WTC11 (cell line): ENCODE measurements around the gene ZFAND5.

Source experiments
- CREB1 ChIP-seq: sonication (generic); formaldehyde crosslinking; IDR thresholded peaks from 2 replicates; pipeline ENCODE4 v1.8.0; 2023; ENCODE audit warnings: mild to moderate bottlenecking, missing genetic modification reagents
- ELF4 ChIP-seq: sonication (generic); formaldehyde crosslinking; IDR thresholded peaks from 2 replicates; pipeline ENCODE4 v1.8.1; 2022; ENCODE audit warnings: low read depth, mild to moderate bottlenecking, moderate library complexity, missing genetic modification reagents
- SMAD3 ChIP-seq: sonication (generic); formaldehyde crosslinking; IDR thresholded peaks from 2 replicates; pipeline ENCODE4 v1.8.0; 2022; ENCODE audit warnings: missing genetic modification reagents, mild to moderate bottlenecking, borderline replicate concordance
- TCF7 ChIP-seq: sonication (generic); formaldehyde crosslinking; IDR thresholded peaks from 2 replicates; pipeline ENCODE4 v1.8.0; 2022; ENCODE audit warnings: mild to moderate bottlenecking, low read depth, missing genetic modification reagents, moderate library complexity
- TF ChIP-seq, protein P1 (sequence below): sonication (generic); formaldehyde crosslinking; IDR thresholded peaks from 2 replicates; pipeline ENCODE4 v1.8.1; 2022; ENCODE audit warnings: mild to moderate bottlenecking, moderate library complexity, missing genetic modification reagents
- TF ChIP-seq, protein P2 (sequence below): sonication (generic); formaldehyde crosslinking; IDR thresholded peaks from 2 replicates; pipeline ENCODE4 v1.8.1; 2023; ENCODE audit warnings: mild to moderate bottlenecking, missing genetic modification reagents, moderate library complexity
- TF ChIP-seq, protein P3 (sequence below): sonication (generic); formaldehyde crosslinking; IDR thresholded peaks from 2 replicates; pipeline ENCODE4 v1.8.1; 2022; ENCODE audit warnings: mild to moderate bottlenecking, missing genetic modification reagents, moderate library complexity, borderline replicate concordance
- TF ChIP-seq, protein P4 (sequence below): fragments of 200-600 bp; IDR thresholded peaks from 2 replicates; pipeline ENCODE4 v1.8.0; 2022; ENCODE audit warnings: antibody characterized with exemption

DNA sequence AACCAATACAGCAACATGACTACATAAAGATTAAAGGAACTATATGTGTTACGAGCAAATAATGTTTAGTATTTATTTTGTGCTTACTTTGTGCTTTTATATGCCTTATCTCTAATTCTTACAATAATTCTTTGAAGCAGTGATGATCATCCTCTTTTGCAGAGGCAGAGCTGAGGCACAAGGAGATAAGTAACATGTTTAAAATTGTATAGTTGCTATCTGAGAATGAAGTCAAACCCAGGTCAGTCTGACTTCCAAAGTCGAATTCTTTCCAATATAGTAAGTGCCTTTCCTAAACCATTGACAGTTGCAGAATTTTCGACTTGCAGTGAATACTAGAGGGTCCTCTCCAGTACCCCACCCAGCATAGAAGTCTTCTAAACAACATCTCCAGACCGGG, 12.0 kb upstream of the ZFAND5 start:
- TF ChIP-seq ELF4 (CRISPR knock-in tag) = no peak
- TF ChIP-seq, protein P1, sequence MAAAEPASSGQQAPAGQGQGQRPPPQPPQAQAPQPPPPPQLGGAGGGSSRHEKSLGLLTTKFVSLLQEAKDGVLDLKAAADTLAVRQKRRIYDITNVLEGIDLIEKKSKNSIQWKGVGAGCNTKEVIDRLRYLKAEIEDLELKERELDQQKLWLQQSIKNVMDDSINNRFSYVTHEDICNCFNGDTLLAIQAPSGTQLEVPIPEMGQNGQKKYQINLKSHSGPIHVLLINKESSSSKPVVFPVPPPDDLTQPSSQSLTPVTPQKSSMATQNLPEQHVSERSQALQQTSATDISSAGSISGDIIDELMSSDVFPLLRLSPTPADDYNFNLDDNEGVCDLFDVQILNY (CRISPR knock-in tag) = no peak
- TF ChIP-seq, protein P2, sequence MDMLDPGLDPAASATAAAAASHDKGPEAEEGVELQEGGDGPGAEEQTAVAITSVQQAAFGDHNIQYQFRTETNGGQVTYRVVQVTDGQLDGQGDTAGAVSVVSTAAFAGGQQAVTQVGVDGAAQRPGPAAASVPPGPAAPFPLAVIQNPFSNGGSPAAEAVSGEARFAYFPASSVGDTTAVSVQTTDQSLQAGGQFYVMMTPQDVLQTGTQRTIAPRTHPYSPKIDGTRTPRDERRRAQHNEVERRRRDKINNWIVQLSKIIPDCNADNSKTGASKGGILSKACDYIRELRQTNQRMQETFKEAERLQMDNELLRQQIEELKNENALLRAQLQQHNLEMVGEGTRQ = no peak
- TF ChIP-seq, protein P3, sequence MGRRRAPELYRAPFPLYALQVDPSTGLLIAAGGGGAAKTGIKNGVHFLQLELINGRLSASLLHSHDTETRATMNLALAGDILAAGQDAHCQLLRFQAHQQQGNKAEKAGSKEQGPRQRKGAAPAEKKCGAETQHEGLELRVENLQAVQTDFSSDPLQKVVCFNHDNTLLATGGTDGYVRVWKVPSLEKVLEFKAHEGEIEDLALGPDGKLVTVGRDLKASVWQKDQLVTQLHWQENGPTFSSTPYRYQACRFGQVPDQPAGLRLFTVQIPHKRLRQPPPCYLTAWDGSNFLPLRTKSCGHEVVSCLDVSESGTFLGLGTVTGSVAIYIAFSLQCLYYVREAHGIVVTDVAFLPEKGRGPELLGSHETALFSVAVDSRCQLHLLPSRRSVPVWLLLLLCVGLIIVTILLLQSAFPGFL (CRISPR knock-in tag) = no peak
- no peak for TF ChIP-seq TCF7 (CRISPR knock-in tag)
- TF ChIP-seq SMAD3 (CRISPR knock-in tag) = no peak
- TF ChIP-seq CREB1 (CRISPR knock-in tag) = no peak
- TF ChIP-seq, protein P4, sequence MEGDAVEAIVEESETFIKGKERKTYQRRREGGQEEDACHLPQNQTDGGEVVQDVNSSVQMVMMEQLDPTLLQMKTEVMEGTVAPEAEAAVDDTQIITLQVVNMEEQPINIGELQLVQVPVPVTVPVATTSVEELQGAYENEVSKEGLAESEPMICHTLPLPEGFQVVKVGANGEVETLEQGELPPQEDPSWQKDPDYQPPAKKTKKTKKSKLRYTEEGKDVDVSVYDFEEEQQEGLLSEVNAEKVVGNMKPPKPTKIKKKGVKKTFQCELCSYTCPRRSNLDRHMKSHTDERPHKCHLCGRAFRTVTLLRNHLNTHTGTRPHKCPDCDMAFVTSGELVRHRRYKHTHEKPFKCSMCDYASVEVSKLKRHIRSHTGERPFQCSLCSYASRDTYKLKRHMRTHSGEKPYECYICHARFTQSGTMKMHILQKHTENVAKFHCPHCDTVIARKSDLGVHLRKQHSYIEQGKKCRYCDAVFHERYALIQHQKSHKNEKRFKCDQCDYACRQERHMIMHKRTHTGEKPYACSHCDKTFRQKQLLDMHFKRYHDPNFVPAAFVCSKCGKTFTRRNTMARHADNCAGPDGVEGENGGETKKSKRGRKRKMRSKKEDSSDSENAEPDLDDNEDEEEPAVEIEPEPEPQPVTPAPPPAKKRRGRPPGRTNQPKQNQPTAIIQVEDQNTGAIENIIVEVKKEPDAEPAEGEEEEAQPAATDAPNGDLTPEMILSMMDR = no peak
